Endodermal cell (in vitro differentiated cells): ENCODE results near the gene PCDHB3. TPM values are rescaled to one million over a fixed set of nuclear protein-coding genes. Genes with fewer than 3 reads are reported as not detected.

Experiments used
- total RNA-seq, 2 donors: library from RNA; stranded (reverse); fragmentation: NEBNext Ultra II Directional in 1 of 2; extraction: Animal tissue kit (Norgen Biotek cat#: 25700) in 1 of 2; gene quantifications; 2 replicates in 1 of 2; 3 replicates in 1 of 2; pipeline ENCODE4 v1.2.1, GENCODE V29; 2021

PCDHB3 gene
- total RNA-seq, 2 donors from 2014 or later, result 4.3 to 17.7 TPM

Other genes starting within 250 kb of the PCDHB3 start
- gene PCDHA10, start 244.6 kb upstream of the PCDHB3 start, total RNA-seq, result 10 to 100 TPM; 10.2 to 17.7 TPM
- gene PCDHA11, start 231.5 kb upstream of the PCDHB3 start, total RNA-seq, result 10 to 100 TPM in 1 of 2 donors, 1 to 10 TPM in 1; 4.7 to 11.7 TPM
- gene PCDHA12, start 225.2 kb upstream of the PCDHB3 start, total RNA-seq, result 10 to 100 TPM; 11.2 to 13.8 TPM
- 1 to 10 TPM; 1.2 to 3.8 TPM for gene PCDHA13, start 218.3 kb upstream of the PCDHB3 start, total RNA-seq
- 1 to 10 TPM; 3.2 to 6.1 TPM for gene PCDHAC1, start 174.2 kb upstream of the PCDHB3 start, total RNA-seq
- gene PCDHAC2, start 134.0 kb upstream of the PCDHB3 start, total RNA-seq, result 1 to 10 TPM in 1 of 2 donors, under 1 TPM in 1; 0.49 to 2.4 TPM
- under 1 TPM in 1 of 2 donors, not detected in 1; 0.04 TPM for gene PCDHB1, start 49.1 kb upstream of the PCDHB3 start, total RNA-seq
- 10 to 100 TPM; 28.4 to 32.1 TPM for gene PCDHB2, start 5.9 kb upstream of the PCDHB3 start, total RNA-seq
- gene PCDHB4, start 21.3 kb downstream of the PCDHB3 start, total RNA-seq, result 1 to 10 TPM; 1.7 to 3.3 TPM
- 10 to 100 TPM in 1 of 2 donors, 1 to 10 TPM in 1; 2.4 to 43.5 TPM for gene PCDHB5, start 34.7 kb downstream of the PCDHB3 start, total RNA-seq
- 1 to 10 TPM in 1 of 2 donors, under 1 TPM in 1; 0.66 to 2.0 TPM for gene PCDHB6, start 49.6 kb downstream of the PCDHB3 start, total RNA-seq
- under 1 TPM; 0.42 to 0.75 TPM for gene PCDHB7, start 72.2 kb downstream of the PCDHB3 start, total RNA-seq
- 1 to 10 TPM in 1 of 2 donors, under 1 TPM in 1; 0.71 to 3.6 TPM for gene PCDHB8, start 77.3 kb downstream of the PCDHB3 start, total RNA-seq
- 10 to 100 TPM in 1 of 2 donors, 1 to 10 TPM in 1; 9.7 to 14.8 TPM for gene PCDHB16, start 81.9 kb downstream of the PCDHB3 start, total RNA-seq
- 1 to 10 TPM; 3.2 to 5.1 TPM for gene PCDHB9, start 86.7 kb downstream of the PCDHB3 start, total RNA-seq
- 1 to 10 TPM; 2.9 to 3.5 TPM for gene PCDHB10, start 91.9 kb downstream of the PCDHB3 start, total RNA-seq
- gene PCDHB11, start 99.2 kb downstream of the PCDHB3 start, total RNA-seq, result 1 to 10 TPM; 2.6 to 4.7 TPM
- gene PCDHB12, start 108.2 kb downstream of the PCDHB3 start, total RNA-seq, result 1 to 10 TPM; 1.6 to 5.0 TPM
- 1 to 10 TPM; 1.8 to 3.3 TPM for gene PCDHB13, start 113.4 kb downstream of the PCDHB3 start, total RNA-seq
- 1 to 10 TPM; 2.6 to 2.8 TPM for gene PCDHB14, start 122.9 kb downstream of the PCDHB3 start, total RNA-seq
- gene PCDHB15, start 144.9 kb downstream of the PCDHB3 start, total RNA-seq, result 1 to 10 TPM; 3.7 to 9.8 TPM
- under 1 TPM; 0.55 to 0.68 TPM for gene SLC25A2, start 203.6 kb downstream of the PCDHB3 start, total RNA-seq
- 10 to 100 TPM; 85.4 to 99.0 TPM for gene TAF7, start 220.3 kb downstream of the PCDHB3 start, total RNA-seq
- gene PCDHGA1, start 230.0 kb downstream of the PCDHB3 start, total RNA-seq, result 1 to 10 TPM in 1 of 2 donors, under 1 TPM in 1; 0.38 to 2.2 TPM
- 1 to 10 TPM in 1 of 2 donors, under 1 TPM in 1; 0.09 to 2.0 TPM for gene PCDHGA2, start 238.3 kb downstream of the PCDHB3 start, total RNA-seq
- 1 to 10 TPM in 1 of 2 donors, not detected in 1; 4.3 TPM for gene PCDHGA3, start 243.4 kb downstream of the PCDHB3 start, total RNA-seq
- gene PCDHGB1, start 249.6 kb downstream of the PCDHB3 start, total RNA-seq, result 1 to 10 TPM; 1.4 to 6.6 TPM